ENCODE measurements around the gene SOX13.

Gene SOX13

GRCh38 chr1:204065174-204065985 lies 7.5 kb upstream of the SOX13 start:
- DNase-seq: no peak

- DNase-seq: no peak
These were observed 7.0 kb upstream of the SOX13 start for GRCh38 chr1:204065986-204066300.

- no peak for DNase-seq
These were observed 5.0 kb upstream of the SOX13 start for GRCh38 chr1:204067935-204068334.

- DNase-seq: no peak
These were observed 3.0 kb upstream of the SOX13 start for GRCh38 chr1:204069887-204070286.

- no peak for DNase-seq
These were observed 2.0 kb upstream of the SOX13 start for GRCh38 chr1:204070895-204071294.

- DNase-seq: no peak
These were observed 940 bp downstream of the SOX13 start for GRCh38 chr1:204073837-204074273.

DNA sequence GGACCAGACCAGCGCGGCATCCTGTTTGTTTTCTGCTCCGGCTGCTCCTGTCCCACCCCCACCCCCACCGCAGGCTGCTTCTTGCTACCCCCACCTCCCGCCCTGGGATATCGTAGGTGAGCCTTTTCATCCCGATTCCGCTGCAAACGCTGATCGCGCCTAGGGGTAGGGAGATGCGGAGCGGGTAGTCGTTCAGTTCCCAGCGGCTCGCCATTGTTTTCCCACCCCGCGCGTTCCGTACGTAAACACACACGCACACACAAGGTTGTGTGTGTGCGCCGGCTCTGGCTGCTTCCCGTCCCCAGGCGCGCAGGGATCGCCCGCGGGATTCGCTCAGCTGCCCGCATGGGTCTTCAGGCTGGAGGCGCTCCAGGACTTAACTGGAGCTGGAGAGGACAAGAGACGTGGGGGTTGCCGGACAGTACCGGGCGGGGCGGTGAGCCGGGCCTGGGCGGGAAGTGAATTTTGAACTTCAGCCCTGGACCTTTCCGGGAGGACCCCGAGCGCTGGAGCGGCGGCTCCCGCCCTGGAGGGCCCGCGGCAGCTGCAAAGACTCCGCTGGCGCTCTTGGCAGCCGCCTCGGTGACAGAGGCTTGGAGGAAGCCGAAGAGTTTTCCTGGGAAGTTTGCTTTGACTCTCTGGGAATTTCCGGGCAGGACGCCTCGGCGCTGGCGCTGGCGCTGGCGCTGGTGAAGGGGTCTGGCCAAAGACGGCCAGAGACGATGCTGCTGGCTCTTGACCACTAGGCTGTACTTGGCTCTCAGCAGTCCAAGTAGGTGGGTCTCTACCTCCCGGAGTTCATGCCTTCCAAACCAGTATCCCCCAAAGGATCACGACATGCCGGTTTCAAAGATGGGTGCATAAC lies 1.6 kb downstream of the SOX13 start:
- no peak for DNase-seq

GRCh38 chr1:204075139-204075521 lies 2.2 kb downstream of the SOX13 start:
- DNase-seq: no peak

GRCh38 chr1:204075890-204076846 lies 3.3 kb downstream of the SOX13 start:
- no peak for DNase-seq

DNA sequence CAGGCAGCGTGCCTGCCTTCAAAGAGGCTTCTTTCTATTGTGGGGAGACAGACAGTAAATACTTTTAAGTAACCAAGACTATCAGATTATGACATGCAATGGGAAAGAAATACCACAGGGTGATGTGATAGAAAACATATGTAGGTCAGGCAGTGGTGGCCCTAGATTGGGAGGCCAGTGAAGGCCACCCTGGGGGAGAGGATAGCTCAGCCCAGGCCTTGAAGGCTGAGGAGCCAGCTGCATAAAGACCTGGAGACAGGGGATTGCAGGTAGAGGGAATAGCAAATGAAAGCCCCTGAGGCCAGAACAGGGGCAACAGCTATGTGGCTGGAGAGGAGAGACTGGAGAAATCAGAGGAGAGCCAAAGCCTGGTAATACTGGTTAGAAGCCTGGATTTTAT lies 4.0 kb downstream of the SOX13 start:
- no peak for DNase-seq

GRCh38 chr1:204077979-204078696 lies 5.2 kb downstream of the SOX13 start:
- DNase-seq: no peak

GRCh38 chr1:204079608-204079999 lies 6.7 kb downstream of the SOX13 start:
- DNase-seq: no peak

DNA sequence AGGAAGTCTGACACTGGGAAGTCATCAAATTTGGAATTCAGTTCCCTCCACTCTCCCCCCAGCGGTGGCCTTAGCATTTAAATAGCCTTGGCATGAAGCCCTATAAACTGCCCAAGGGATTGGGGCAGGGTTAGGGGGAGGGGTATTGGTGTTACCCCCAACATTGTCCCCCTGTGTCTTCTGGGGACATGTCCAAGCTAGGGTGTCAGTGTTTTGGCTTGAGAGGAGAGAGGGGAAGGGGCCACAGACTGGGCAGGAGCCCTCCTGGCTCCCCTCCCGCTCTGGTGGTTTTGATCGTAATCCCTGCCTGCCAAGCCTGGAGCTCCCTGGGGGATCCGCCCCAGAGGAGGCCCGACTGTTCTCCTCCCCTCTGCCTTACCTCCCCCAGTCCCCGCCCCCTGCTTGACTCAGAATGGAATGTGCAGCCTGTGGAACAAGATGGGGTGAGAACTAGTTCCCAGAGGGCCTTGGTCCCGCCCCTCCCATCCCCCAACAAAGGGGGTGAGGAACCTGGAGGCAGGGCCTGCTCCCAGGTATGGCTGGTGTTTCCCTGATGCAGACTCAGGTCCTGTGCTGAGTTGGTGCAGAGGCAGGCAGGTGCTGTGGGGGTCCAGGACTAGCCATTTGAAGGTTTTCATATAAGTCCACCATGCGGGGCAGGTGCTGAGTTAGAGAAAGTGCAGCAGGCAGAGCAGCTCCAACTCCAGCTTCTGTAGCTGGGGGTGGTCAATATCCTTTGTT lies 7.4 kb downstream of the SOX13 start:
- DNase-seq: no peak

DNA sequence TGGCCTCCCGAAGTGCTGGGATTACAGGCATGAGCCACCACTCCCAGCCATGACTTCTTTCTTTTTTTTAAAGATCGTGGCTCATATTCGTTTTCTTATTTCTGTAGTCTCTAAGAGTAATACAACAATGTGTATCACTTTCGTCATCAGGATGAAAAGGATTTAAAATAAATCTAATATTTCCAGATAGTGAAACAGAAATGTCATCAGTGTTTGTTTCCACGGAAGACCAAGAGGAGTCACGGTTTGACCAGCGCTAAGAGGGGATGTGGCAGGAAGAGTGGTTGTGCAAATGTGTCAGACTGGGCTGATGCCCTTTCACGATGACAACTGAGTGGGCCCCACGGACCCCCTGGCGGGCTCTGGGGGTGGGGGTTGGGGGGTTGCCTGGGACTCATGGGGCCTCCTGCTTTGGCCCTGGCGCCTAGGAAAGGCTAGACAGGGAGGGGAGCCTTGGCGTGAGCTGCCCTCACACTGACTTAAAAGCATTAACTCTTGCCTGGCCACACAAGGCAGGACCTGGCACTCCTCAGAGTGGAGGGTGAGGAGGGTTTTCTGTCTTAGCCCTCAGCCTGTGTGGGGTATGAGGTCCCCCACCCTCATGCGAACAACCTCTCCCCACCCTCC lies 8.4 kb downstream of the SOX13 start:
- no peak for DNase-seq

GRCh38 chr1:204081791-204082513 lies 9.0 kb downstream of the SOX13 start:
- no peak for DNase-seq

DNA sequence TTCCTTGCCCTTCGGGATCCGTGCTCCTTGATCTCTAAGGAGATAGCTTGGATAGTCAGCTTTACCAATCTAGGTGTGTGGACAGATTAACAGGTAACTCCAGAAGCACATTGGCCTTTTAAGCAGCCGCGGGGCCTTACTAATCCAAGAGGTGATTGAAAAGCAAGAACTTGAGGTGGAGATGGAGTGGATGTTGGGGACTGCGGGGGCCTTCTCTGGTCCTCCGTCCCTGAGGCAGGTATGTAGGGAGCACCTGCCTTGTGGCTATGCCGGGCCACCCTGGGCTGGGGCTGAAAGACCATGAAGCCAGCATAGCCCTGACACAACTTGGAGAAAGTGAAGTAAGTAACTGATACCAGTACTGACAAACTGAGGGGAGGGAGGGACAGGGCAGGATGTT lies 10.6 kb downstream of the SOX13 start:
- no peak for DNase-seq

DNA sequence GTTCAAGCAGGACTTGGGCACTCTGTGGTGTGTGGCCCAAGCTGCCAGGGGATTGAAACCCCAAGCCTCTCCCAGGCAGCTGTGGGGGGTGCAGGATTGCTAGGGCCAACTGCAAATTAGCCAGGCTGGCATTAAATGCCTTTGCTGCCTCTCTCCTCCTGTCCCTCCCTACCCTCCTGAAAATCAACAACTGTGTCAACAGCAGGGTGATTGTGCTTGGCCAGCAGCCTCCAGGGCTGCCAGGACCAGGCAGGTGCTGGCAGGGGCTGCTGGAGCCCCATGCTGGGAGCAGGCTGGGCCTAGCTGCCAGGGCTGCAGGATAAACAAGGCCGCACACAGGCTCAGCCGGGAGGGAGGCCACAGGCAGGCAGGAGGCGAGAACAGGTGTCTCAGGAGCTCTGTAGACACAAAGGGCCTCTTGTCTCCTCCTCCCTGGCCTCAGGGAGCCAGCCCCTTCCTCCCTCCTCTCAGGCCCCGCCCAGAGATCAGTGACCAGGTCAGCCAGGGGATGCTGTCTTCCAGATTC lies 11.4 kb downstream of the SOX13 start:
- DNase-seq: no peak

DNA sequence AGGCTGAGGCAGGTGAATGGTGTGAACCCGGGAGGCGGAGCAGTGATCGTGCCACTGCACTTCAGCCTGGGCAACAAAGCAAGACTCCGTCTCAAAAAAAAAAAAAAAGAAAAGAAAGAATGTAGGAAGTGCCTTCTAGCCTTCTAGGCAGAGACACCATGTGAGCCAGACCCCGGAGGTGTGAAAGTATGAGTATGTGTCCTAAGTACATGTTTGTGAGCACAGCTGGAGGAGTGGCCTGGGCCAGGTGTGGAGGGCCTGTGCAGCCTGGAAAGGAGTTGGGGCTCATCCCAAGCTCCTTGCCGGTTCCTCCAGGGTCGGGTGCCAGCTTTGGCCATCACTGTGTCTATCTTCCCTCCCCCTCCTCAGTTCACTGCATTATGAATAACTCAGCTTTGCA lies 13.0 kb downstream of the SOX13 start:
- DNase-seq: no peak

- no peak for DNase-seq
These were observed 14.4 kb downstream of the SOX13 start for GRCh38 chr1:204087181-204087892.

All from activated CD4-positive, CD25-positive, alpha-beta regulatory T cell (primary cell).